Colon (tissue), 2 donors: ENCODE results near the gene TUBA1A.
"Not testable (repeated sequence)": the region's sequence is repeated elsewhere in the genome, so short reads cannot be mapped to it uniquely, and the experiment has no call there.

Experiments used
- FAIRE-seq: peaks from 2 replicates; lab custom pipeline; 2012; peaks lifted over from hg19 to GRCh38; lab: Jason Lieb, UNC
- donor health status: control.
- donor health status: control.

TUBA1A gene

GRCh38 chr12:49200919-49201594 lies 12.2 kb upstream of the TUBA1A start:
- FAIRE-seq = no peak

- no peak for FAIRE-seq
Measured at GRCh38 chr12:49198431-49199155, 9.7 kb upstream of the TUBA1A start.

DNA sequence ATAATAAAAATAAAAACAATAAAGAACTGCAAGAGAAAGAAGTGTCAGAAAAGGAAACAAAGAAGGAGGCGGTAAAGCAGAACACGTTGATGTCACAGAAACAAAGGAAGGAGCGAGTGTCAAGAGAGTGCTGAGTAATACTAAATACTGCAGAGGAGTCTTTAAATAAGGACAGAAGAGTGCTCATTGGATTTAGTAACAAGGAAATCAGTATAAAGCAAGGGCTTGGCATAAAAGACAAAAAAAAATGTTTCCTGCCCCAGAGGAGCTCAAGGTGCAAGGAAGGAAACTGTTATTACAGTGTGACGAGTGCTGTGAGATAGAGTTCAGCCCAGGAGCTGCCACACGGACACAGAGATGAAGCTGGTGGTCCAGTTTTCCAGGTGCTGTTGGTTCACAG lies 8.4 kb upstream of the TUBA1A start:
- FAIRE-seq = no peak

DNA sequence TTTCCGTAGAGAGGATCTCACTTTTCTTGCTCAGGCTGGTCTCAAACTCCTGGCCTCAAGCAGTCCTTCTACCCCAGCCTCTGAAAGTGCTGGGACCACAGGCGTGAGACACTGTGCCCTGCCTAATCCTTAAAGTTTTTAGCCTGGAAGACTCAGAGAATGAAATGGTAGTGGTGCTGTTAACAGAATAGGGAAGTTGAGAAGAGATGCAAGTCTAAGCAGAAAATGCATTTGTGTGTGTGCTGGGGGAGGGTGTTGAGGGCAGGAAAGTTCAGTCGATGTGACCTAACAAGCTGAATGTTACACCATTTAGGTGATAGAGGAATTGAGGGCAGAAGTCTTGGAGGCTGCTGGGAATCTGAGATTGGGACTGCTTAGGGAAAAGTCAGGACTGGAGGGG lies 6.9 kb upstream of the TUBA1A start:
- FAIRE-seq = no peak

DNA sequence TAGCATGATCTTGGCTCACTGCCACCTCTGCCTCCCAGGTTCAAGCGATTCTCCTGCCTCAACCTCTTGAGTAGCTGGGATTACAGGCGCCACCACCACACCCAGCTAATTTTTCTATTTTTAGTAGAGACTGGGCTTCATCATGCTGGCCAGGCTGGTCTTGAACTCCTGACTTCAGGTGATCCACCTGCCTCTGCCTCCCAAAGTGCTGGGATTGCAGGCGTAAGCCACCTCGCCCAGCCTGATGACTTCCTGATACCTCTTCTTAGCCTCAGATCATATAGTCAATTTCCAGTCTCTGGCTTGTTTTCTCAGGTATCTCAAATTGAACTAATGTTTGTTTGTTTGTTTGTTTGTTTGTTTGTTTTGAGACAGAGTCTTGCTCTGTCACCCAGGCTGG lies 4.9 kb upstream of the TUBA1A start:
- not testable (repeated sequence) for FAIRE-seq

GRCh38 chr12:49191498-49191897 lies 2.6 kb upstream of the TUBA1A start:
- not testable (repeated sequence) for FAIRE-seq

- FAIRE-seq = no peak
Measured at GRCh38 chr12:49190974-49191373, 2.1 kb upstream of the TUBA1A start.

GRCh38 chr12:49189731-49190716 lies 1.1 kb upstream of the TUBA1A start:
- no peak for FAIRE-seq

DNA sequence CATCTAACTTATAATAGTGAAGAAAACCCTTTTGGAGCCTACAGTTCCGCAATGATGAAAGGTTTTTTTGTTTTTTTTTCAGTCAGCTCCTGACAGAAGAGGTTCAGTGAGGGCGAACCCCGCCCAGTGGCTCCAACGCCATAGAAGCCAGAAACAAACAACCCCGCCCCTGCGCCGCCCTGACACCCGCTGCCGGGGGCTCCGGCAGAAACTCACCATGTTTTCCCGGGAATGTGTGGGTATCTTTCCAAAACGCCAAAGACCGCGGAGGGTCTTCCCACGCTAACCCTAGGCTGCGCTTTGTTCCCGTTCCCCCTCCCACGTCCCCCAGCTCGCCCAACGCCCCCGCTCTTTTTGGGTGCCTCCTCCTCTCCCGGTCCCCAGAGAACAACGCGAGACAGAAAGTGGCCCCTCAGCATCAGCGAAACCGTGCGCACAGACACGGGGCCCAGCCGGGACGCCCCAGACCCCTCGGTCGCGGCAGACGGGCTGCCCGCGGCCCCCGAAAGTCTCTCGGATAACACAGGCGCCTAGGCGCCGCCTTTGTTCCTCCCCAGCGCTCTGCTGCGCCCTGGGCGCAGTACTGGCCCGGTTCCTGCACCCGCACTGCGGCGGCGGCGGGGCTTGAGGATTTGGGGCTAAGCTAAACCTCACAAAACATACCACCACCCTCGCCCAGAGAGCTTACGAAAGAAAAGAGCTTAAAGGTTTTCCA lies 522 bp downstream of the TUBA1A start:
- FAIRE-seq = no peak

- no peak for FAIRE-seq
Measured at GRCh38 chr12:49187184-49187583, 1.7 kb downstream of the TUBA1A start.

GRCh38 chr12:49186307-49186706 lies 2.6 kb downstream of the TUBA1A start:
- FAIRE-seq = not testable (repeated sequence)

- FAIRE-seq = not testable (repeated sequence)
Measured at GRCh38 chr12:49184697-49185096, 4.2 kb downstream of the TUBA1A start.

GRCh38 chr12:49183214-49183950 lies 5.5 kb downstream of the TUBA1A start:
- not testable (repeated sequence) for FAIRE-seq

GRCh38 chr12:49174218-49174617 lies 14.7 kb downstream of the TUBA1A start:
- FAIRE-seq = no peak

DNA sequence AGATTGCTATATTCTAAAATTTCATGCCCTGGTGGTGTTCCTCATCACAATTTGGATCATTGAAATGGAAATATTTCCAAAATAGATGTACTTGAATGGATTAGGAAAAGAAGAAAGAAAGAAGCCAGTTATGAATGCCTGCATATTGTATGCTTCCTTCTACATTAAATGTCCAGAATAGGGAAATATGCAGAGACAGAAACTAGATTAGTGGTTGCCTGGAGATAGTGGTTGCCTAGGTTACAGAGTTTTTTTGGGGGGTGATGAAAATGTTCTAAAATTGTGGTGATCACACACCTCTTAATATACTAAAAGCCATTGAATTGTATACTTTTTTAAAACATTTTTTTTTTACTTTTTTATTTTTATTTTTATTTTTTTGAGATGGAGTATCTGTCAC lies 18.0 kb downstream of the TUBA1A start:
- no peak for FAIRE-seq

GRCh38 chr12:49165114-49165513 lies 23.8 kb downstream of the TUBA1A start:
- FAIRE-seq = no peak

DNA sequence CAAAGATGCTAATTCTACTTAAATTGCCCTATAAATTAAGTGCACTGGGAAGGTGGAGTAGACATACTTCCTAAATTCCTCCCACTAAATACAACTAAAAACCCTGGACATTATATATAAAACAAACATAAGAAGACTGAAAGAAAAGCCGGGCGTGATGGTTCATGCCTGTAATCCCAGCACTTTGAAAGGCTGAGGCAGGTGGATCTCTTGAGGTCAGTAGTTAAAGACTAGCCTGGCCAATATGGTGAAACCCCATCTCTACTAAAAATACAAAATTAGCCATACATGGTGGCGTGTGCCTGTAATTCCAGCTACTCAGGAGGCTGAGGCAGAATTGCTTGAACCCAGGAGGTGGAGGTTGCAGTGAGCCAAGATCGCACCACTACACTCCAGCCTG lies 27.0 kb downstream of the TUBA1A start:
- not testable (repeated sequence) for FAIRE-seq

GRCh38 chr12:49161092-49161795 lies 27.6 kb downstream of the TUBA1A start:
- no peak for FAIRE-seq

GRCh38 chr12:49160399-49160798 lies 28.5 kb downstream of the TUBA1A start:
- no peak for FAIRE-seq

- FAIRE-seq = no peak
Measured at GRCh38 chr12:49154221-49154620, 34.7 kb downstream of the TUBA1A start.

GRCh38 chr12:49147384-49147783 lies 41.5 kb downstream of the TUBA1A start:
- no peak for FAIRE-seq
